HG02970 (cell line): Measurements from ENCODE around the gene KMT5C.

Source experiments
- ATAC-seq: cut with Tn5 transposase; IDR thresholded peaks from one replicate; pipeline ENCODE4 v1.9.1; 2021; ENCODE audit warnings: mild to moderate bottlenecking, moderate library complexity, moderate number of reproducible peaks; ENCODE audit not compliant: unreplicated experiment, low FRiP score

KMT5C gene

GRCh38 chr19:55345818-55346724 lies 6.4 kb downstream of the KMT5C start:
- ATAC-seq: no peak

GRCh38 chr19:55346725-55347441 lies 7.2 kb downstream of the KMT5C start:
- no peak for ATAC-seq

- no peak for ATAC-seq
Measured at GRCh38 chr19:55347442-55348009, 7.8 kb downstream of the KMT5C start.

GRCh38 chr19:55348317-55349034 lies 8.8 kb downstream of the KMT5C start:
- ATAC-seq: no peak

GRCh38 chr19:55350620-55351315 lies 11.1 kb downstream of the KMT5C start:
- ATAC-seq: no peak

GRCh38 chr19:55352040-55352439 lies 12.4 kb downstream of the KMT5C start:
- ATAC-seq: no peak

GRCh38 chr19:55352549-55353145 lies 13.0 kb downstream of the KMT5C start:
- no peak for ATAC-seq

- ATAC-seq: no peak
Measured at GRCh38 chr19:55353356-55353802, 13.7 kb downstream of the KMT5C start.

GRCh38 chr19:55353803-55354697 lies 14.4 kb downstream of the KMT5C start:
- ATAC-seq: no peak

GRCh38 chr19:55354698-55355212 lies 15.1 kb downstream of the KMT5C start, which contains the start of gene COX6B2:
TSS of gene COX6B2 (minus strand) at chr19:55354719. CDS start at chr19:55354521, 198 bp downstream.
- ATAC-seq: no peak

- ATAC-seq: no peak
Measured at GRCh38 chr19:55355213-55355821, 15.6 kb downstream of the KMT5C start.

GRCh38 chr19:55358493-55358892 lies 18.8 kb downstream of the KMT5C start:
- no peak for ATAC-seq

GRCh38 chr19:55358943-55359908 lies 19.6 kb downstream of the KMT5C start:
- no peak for ATAC-seq

- ATAC-seq: no peak
Measured at GRCh38 chr19:55360902-55361301, 21.2 kb downstream of the KMT5C start.

GRCh38 chr19:55362174-55362989 lies 22.7 kb downstream of the KMT5C start:
- no peak for ATAC-seq
